Stomach smooth muscle (tissue), 2 donors: ENCODE measurements around the gene CNTN4.

Source experiments
- H3K27ac ChIP-seq: one replicate; pipeline ENCODE4 v1.7.0; 2013; ENCODE audit warnings: mild to moderate bottlenecking, low read length, inconsistent platforms
- H3K27me3 ChIP-seq, 2 donors: one replicate each; pipeline ENCODE4 v1.7.0; 2013; ENCODE audit warnings: low read length in 2 of 2; ENCODE audit not compliant: insufficient read depth in 2 of 2, control insufficient read depth in 1 of 2
- H3K36me3 ChIP-seq, 2 donors: one replicate each; pipeline ENCODE4 v1.7.0; 2013; ENCODE audit warnings: low read length in 2 of 2; ENCODE audit not compliant: control insufficient read depth in 2 of 2, insufficient read depth in 2 of 2
- H3K4me1 ChIP-seq: one replicate; pipeline ENCODE4 v1.7.0; 2013; ENCODE audit warnings: low read length; ENCODE audit not compliant: control insufficient read depth, insufficient read depth
- H3K4me3 ChIP-seq, 2 donors: one replicate each; pipeline ENCODE4 v1.7.0; 2013; ENCODE audit warnings: low read length in 2 of 2
- H3K9ac ChIP-seq, 2 donors: one replicate each; pipeline ENCODE4 v1.7.0; 2013; ENCODE audit warnings: low read length in 2 of 2, mild to moderate bottlenecking in 1 of 2
- H3K9me3 ChIP-seq, 2 donors: one replicate each; pipeline ENCODE4 v1.7.0; 2013; ENCODE audit warnings: low read length in 2 of 2; ENCODE audit not compliant: control insufficient read depth in 2 of 2
- donor health status: healthy.
- donor health status: Pancreatic carcinoma.

Gene CNTN4

DNA sequence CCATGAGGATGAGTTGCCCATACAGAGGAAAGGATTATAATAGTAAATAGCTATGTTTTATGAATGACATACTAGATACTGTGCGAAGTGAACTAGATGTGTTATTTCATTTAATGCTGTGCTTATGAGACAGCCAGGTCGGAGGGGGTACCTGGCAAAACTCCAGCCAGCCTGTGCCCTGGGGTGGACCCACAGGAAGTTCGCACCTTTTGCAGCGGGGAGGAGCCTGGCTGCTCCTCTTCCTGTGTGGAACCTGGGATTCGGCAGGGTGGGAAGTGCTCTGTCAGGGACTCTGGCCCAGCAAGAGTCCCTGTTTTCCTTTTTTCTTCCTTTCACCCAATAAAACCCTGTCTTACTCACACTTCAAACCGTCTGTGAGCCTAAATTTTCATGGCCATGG, 559.3 kb downstream of the CNTN4 start:
- H3K27ac ChIP-seq, result no peak overlapping the region
- H3K36me3 ChIP-seq, result no peaks in the 10 kb centered on the region
- H3K9me3 ChIP-seq, result no peaks in the 10 kb centered on the region
- no peak overlapping the region for H3K9ac ChIP-seq
- no peaks in the 10 kb centered on the region for H3K27me3 ChIP-seq
- H3K4me1 ChIP-seq, result no peaks in the 10 kb centered on the region
- no peak overlapping the region for H3K4me3 ChIP-seq

- Histone ChIP-seq H3K9me3 (no peaks in the 10 kb centered on the region), H3K4me1 (no peaks in the 10 kb centered on the region), H3K27ac (no peak overlapping the region), H3K9ac (no peak overlapping the region), H3K36me3 (no peaks in the 10 kb centered on the region), H3K27me3 (no peaks in the 10 kb centered on the region), H3K4me3 (no peak overlapping the region)
These were observed 561.2 kb downstream of the CNTN4 start for GRCh38 chr3:2659896-2660295.

DNA sequence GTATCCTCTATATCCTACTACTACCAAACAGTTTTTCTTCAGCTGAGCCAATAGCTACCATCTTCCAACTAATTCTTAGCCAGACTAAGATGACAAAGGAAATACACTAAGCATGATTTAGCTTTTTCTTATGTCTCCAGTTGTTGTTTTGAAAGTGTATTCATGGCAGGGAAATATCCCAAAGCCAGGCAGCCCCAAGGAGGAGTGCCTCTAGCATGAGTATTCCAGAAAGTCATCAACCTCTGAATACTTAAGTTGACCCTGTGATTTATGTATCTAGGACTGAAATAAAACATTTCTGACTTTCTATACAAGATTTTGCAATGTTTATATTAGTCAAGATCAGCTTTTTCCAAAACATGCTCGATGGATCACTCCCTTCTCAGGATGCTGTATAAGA, 562.4 kb downstream of the CNTN4 start:
- no peak overlapping the region for H3K4me3 ChIP-seq
- H3K27ac ChIP-seq, result no peak overlapping the region
- no peaks in the 10 kb centered on the region for H3K9me3 ChIP-seq
- H3K27me3 ChIP-seq, result no peaks in the 10 kb centered on the region
- H3K9ac ChIP-seq, result no peak overlapping the region
- H3K4me1 ChIP-seq, result no peaks in the 10 kb centered on the region
- no peaks in the 10 kb centered on the region for H3K36me3 ChIP-seq

GRCh38 chr3:2677501-2677900, 578.8 kb downstream of the CNTN4 start:
- Histone ChIP-seq H3K4me3 (no peak overlapping the region), H3K4me1 (no peaks in the 10 kb centered on the region), H3K9ac (no peak overlapping the region), H3K9me3 (no peaks in the 10 kb centered on the region), H3K36me3 (no peaks in the 10 kb centered on the region), H3K27me3 (no peaks in the 10 kb centered on the region), H3K27ac (no peak overlapping the region)

DNA sequence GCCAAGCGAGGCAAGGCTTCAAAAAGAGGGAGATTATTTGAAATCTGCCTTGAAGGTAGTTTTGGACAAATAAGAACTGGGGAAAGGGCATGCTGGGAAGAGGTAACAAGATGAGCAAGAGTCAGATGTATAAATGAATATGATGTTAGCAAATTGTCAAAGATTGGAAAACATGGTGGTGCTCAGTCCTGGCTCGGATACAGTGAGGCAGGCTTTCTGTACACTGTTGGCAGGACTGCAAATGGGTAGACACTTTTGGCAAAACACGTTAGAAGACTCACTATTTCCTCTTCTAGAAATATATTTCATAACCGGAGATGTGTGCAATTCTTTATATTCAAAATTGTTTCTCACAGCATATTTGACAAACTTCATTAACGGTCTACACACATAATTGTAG, 581.6 kb downstream of the CNTN4 start:
- no peaks in the 10 kb centered on the region for H3K36me3 ChIP-seq

GRCh38 chr3:2684046-2684445, 585.4 kb downstream of the CNTN4 start:
- Histone ChIP-seq H3K9ac (no peak overlapping the region), H3K27me3 (no peaks in the 10 kb centered on the region), H3K27ac (no peak overlapping the region), H3K36me3 (no peaks in the 10 kb centered on the region), H3K4me1 (no peaks in the 10 kb centered on the region), H3K4me3 (no peak overlapping the region), H3K9me3 (no peaks in the 10 kb centered on the region)

More for the DNA sequence above, 581.6 kb downstream of the CNTN4 start:
- H3K27ac ChIP-seq, result no peak overlapping the region
- no peak overlapping the region for H3K4me3 ChIP-seq
- no peak overlapping the region for H3K9ac ChIP-seq
- H3K9me3 ChIP-seq, result no peaks in the 10 kb centered on the region
- no peaks in the 10 kb centered on the region for H3K27me3 ChIP-seq
- H3K4me1 ChIP-seq, result no peaks in the 10 kb centered on the region

- Histone ChIP-seq H3K9me3 (no peaks in the 10 kb centered on the region), H3K36me3 (no peaks in the 10 kb centered on the region), H3K27ac (no peak overlapping the region), H3K4me3 (no peak overlapping the region), H3K9ac (no peak overlapping the region), H3K27me3 (no peaks in the 10 kb centered on the region), H3K4me1 (no peaks in the 10 kb centered on the region)
These were observed 588.3 kb downstream of the CNTN4 start for GRCh38 chr3:2686816-2687502.

DNA sequence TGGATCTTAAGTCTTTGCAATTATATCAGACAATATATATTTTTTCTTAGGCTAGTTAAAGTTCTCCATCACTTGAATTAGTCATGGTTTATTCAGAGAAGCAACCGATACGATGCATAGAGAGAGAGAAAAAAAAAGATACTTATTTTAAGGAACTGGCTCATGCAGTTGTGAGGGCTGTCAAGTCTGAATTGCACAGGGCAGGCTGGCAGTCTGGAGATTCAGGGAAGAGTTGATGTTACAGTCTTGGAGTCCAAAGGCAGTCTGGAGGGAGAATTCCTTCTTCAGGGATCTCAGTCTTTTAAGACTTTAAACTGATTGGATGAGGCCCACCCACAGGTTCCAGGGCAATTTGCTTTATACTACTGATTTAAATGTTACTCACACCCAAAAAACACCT, 598.9 kb downstream of the CNTN4 start:
- no peaks in the 10 kb centered on the region for H3K4me1 ChIP-seq
- H3K36me3 ChIP-seq, result no peaks in the 10 kb centered on the region
- H3K9me3 ChIP-seq, result no peaks in the 10 kb centered on the region
- H3K4me3 ChIP-seq, result no peak overlapping the region
- H3K27me3 ChIP-seq, result no peaks in the 10 kb centered on the region
- no peak overlapping the region for H3K27ac ChIP-seq
- no peak overlapping the region for H3K9ac ChIP-seq

DNA sequence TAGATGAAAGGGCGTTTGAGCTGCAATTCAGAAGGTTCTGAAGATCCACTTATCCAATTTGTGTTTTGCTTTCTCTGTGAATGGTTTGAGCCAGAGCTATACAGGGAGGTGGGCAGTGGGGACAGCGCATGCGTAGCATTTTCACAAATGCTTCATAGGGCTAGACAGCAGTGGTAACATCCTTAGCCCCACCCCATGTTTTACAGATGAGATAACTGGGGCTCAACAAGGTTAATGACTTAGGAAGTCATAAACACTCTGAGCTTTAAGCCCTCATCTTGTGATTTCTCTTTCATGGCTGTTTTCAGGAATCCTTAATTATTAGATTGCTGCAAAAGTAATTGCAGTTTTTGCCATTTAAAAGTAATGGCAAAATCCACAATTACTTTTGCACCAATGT, 602.8 kb downstream of the CNTN4 start:
- Histone ChIP-seq H3K27ac (no peak overlapping the region), H3K4me1 (no peaks in the 10 kb centered on the region), H3K4me3 (no peak overlapping the region), H3K9me3 (no peaks in the 10 kb centered on the region), H3K27me3 (no peaks in the 10 kb centered on the region), H3K36me3 (no peaks in the 10 kb centered on the region), H3K9ac (no peak overlapping the region)

DNA sequence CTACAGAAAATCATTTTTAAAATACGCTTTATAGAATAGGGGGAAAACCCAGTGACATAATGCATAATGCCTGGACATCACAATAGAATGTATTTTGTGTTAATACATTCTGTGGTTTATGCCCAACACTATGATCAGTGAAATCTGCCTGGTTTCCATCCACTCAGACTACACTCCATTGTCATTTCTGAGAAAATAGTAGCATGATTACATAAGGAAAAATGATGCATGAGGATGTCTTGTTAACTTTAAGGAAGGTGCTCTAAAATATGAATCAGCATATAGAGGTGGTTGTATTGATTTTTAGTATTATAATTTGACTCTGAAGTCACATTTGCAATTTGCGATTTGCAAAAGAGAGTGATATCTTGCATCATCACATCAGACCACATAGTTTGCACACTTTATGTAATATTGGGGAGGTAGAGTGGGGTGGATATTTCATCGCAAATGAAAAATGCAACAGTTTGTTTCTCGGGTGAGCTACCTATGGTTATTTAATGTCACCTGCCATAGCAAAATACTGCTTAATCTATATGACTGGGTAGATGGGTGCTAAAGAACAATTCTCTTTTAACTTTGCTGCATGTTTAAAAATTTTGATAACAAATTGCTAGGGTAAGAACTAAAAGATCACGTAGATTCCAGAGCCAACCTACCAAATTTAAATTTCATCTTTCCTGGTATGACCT, 607.6 kb downstream of the CNTN4 start:
- Histone ChIP-seq H3K9me3 (no peaks in the 10 kb centered on the region), H3K36me3 (no peaks in the 10 kb centered on the region), H3K4me1 (no peaks in the 10 kb centered on the region), H3K4me3 (no peak overlapping the region), H3K27me3 (no peaks in the 10 kb centered on the region), H3K27ac (no peak overlapping the region), H3K9ac (no peak overlapping the region)

GRCh38 chr3:2706836-2707210, 608.2 kb downstream of the CNTN4 start:
- Histone ChIP-seq H3K9ac (no peak overlapping the region), H3K4me3 (no peak overlapping the region), H3K36me3 (no peaks in the 10 kb centered on the region), H3K27me3 (no peaks in the 10 kb centered on the region), H3K9me3 (no peaks in the 10 kb centered on the region), H3K27ac (no peak overlapping the region), H3K4me1 (no peaks in the 10 kb centered on the region)
